Common myeloid progenitor, CD34-positive (primary cell): Measurements from ENCODE around the gene CD38.
A peak's percentile ranks its signal among the peaks of the same experiment; 100 is the strongest.

Experiments
- CTCF ChIA-PET: fragments of 350-600 bp; sonication (Branson Sonifier 250); formaldehyde crosslinking; loops from one replicate; lab custom pipeline; 2021; ENCODE audit warnings: antibody characterized with exemption; lab: Charles Lee
- POLR2A ChIA-PET: fragments of 350-600 bp; sonication (Branson Sonifier 250); formaldehyde crosslinking; loops from one replicate; lab custom pipeline; 2021; ENCODE audit warnings: antibody characterized with exemption; lab: Charles Lee
- DNase-seq, 3 donors: peaks; one replicate each; pipeline versions ENCODE4 v3.0.0 to v3.0.0-alpha.2; 2013
- H3K27ac ChIP-seq, 2 experiments: 1 replicate in 1 of 2; 2 replicates in 1 of 2; pipeline ENCODE4 v1.7.0; 2013; ENCODE audit warnings: inconsistent platforms in 2 of 2, low read length in 2 of 2, mild to moderate bottlenecking in 2 of 2, low read depth in 1 of 2, moderate library complexity in 1 of 2; ENCODE audit not compliant: severe bottlenecking in 2 of 2, insufficient read depth in 1 of 2, poor library complexity in 1 of 2
- H3K27me3 ChIP-seq, 5 experiments: replicated peaks in 2 of 5; 1 replicate in 3 of 5; 2 replicates in 2 of 5; pipeline versions ENCODE4 v1.6.1 to v1.7.0; 2013; ENCODE audit warnings: low read length in 4 of 5, mild to moderate bottlenecking in 2 of 5, moderate library complexity in 2 of 5, inconsistent platforms in 1 of 5; ENCODE audit not compliant: insufficient read depth in 5 of 5, control insufficient read depth in 4 of 5
- H3K36me3 ChIP-seq, 4 experiments: 1 replicate in 2 of 4; 2 replicates in 2 of 4; pipeline versions ENCODE4 v1.6.1 to v1.7.0; 2013; ENCODE audit warnings: low read length in 3 of 4, control low read depth in 1 of 4, mild to moderate bottlenecking in 1 of 4; ENCODE audit not compliant: control insufficient read depth in 4 of 4, insufficient read depth in 4 of 4
- H3K4me1 ChIP-seq, 4 experiments: 1 replicate in 3 of 4; 2 replicates in 1 of 4; pipeline versions ENCODE4 v1.6.1 to v1.7.1; 2013; ENCODE audit warnings: low read length in 3 of 4, mild to moderate bottlenecking in 3 of 4, control low read depth in 1 of 4, inconsistent platforms in 1 of 4, moderate library complexity in 1 of 4; ENCODE audit not compliant: control insufficient read depth in 4 of 4, insufficient read depth in 4 of 4; ENCODE audit errors: control extremely low read depth in 1 of 4
- H3K4me3 ChIP-seq, 7 experiments: 1 replicate in 4 of 7; 2 replicates in 3 of 7; pipeline versions ENCODE4 v1.5.1 to v1.7.0; 2013; ENCODE audit warnings: mild to moderate bottlenecking in 7 of 7, low read length in 6 of 7, moderate library complexity in 6 of 7, inconsistent platforms in 2 of 7, low read depth in 2 of 7, control low read depth in 1 of 7; ENCODE audit not compliant: insufficient read depth in 4 of 7, control insufficient read depth in 1 of 7; ENCODE audit errors: extremely low read depth in 1 of 7
- H3K9me3 ChIP-seq, 5 experiments: 1 replicate in 4 of 5; 2 replicates in 1 of 5; pipeline versions ENCODE4 v1.6.1 to v1.7.1; 2013; ENCODE audit warnings: low read length in 4 of 5, mild to moderate bottlenecking in 2 of 5, inconsistent platforms in 1 of 5, low read depth in 1 of 5, moderate library complexity in 1 of 5; ENCODE audit not compliant: control insufficient read depth in 4 of 5, insufficient read depth in 2 of 5; ENCODE audit errors: control extremely low read depth in 1 of 5
- WGBS: methylation state at CpG from one replicate; pipeline ENCODE4 v1.1.5; 2013; ENCODE audit not compliant: insufficient coverage; 5-methylcytosine and 5-hydroxymethylcytosine counted together

CD38 gene

GRCh38 chr4:15749001-15749400 is 29.1 kb upstream of the CD38 start:
- no peak overlapping the region for H3K27ac ChIP-seq
- H3K9me3 ChIP-seq: peaks cover 0 to 12% (median 3%) of the 10 kb centered on the region in 5 experiments
- H3K27me3 ChIP-seq: no peaks in the 10 kb centered on the region
- POLR2A ChIA-PET: no interaction called here
- no peak overlapping the region for H3K4me3 ChIP-seq
- peaks cover 3 to 12% (median 7%) of the 10 kb centered on the region in 4 experiments for H3K4me1 ChIP-seq
- CTCF ChIA-PET: interaction anchor here (0.7 to 2.5 kb wide), 4 partner anchors 11 to 51 kb away, joined by 3 to 13 read pairs (median 4); no protein-coding TSS in a partner anchor
- no peaks in the 10 kb centered on the region for H3K36me3 ChIP-seq
- DNase-seq: no peak
- 89% methylated on average over 4 of the region's 6 CpGs for WGBS

GRCh38 chr4:15751153-15751552 is 27.0 kb upstream of the CD38 start:
- no peak overlapping the region for H3K4me3 ChIP-seq
- no peaks in the 10 kb centered on the region for H3K27me3 ChIP-seq
- DNase-seq: no peak
- CTCF ChIA-PET: interaction anchor here (1.3 kb wide), 1 partner anchor 14 kb away, joined by 7 read pairs; no protein-coding TSS in a partner anchor
- H3K9me3 ChIP-seq: peaks cover 0 to 8% (median under 1%) of the 10 kb centered on the region in 5 experiments
- 100% methylated on average over 1 of the region's 2 CpGs for WGBS
- H3K4me1 ChIP-seq: peaks cover 16 to 30% (median 26%) of the 10 kb centered on the region in 4 experiments
- H3K36me3 ChIP-seq: no peaks in the 10 kb centered on the region
- POLR2A ChIA-PET: interaction anchor here (0.6 kb wide), 1 partner anchor 16 kb away, joined by 3 read pairs; no protein-coding TSS in a partner anchor
- no peak overlapping the region for H3K27ac ChIP-seq

GRCh38 chr4:15753081-15753480 is 25.0 kb upstream of the CD38 start:
- Histone ChIP-seq H3K36me3 (no peaks in the 10 kb centered on the region), H3K9me3 (no peaks in the 10 kb centered on the region), H3K4me1 (peaks cover 20 to 45% (median 36%) of the 10 kb centered on the region in 4 experiments), H3K4me3 (no peak overlapping the region), H3K27me3 (no peaks in the 10 kb centered on the region), H3K27ac (no peak overlapping the region)
- ChIA-PET CTCF (interaction anchor here (0.7 to 5.7 kb wide), 6 partner anchors 8 to 1265 kb away, joined by 3 to 86 read pairs (median 6); partner anchors contain the start of gene CD38), POLR2A (no interaction called here)
- 100% methylated on average over 4 of the region's 6 CpGs for WGBS
- no peak for DNase-seq

GRCh38 chr4:15753786-15754185 is 24.3 kb upstream of the CD38 start:
- WGBS: 36% methylated on average over 4 of the region's 4 CpGs
- Histone ChIP-seq H3K27ac (no peak overlapping the region), H3K36me3 (no peaks in the 10 kb centered on the region), H3K4me3 (peak overlapping the region in 1 of 7 experiments; percentile 16), H3K27me3 (no peaks in the 10 kb centered on the region), H3K4me1 (peaks cover 20 to 45% (median 36%) of the 10 kb centered on the region in 4 experiments), H3K9me3 (no peaks in the 10 kb centered on the region)
- POLR2A ChIA-PET: interaction anchor here (0.7 kb wide), 1 partner anchor 9 kb away, joined by 3 read pairs; no protein-coding TSS in a partner anchor
- CTCF ChIA-PET: interaction anchor here (0.5 to 5.7 kb wide), 9 partner anchors 10 to 242 kb away, joined by 3 to 86 read pairs (median 4); partner anchors contain the start of gene CD38
- DNase-seq: no peak

- Histone ChIP-seq H3K36me3 (no peaks in the 10 kb centered on the region), H3K27me3 (no peaks in the 10 kb centered on the region), H3K9me3 (no peaks in the 10 kb centered on the region), H3K4me1 (peaks cover 20 to 45% (median 36%) of the 10 kb centered on the region in 4 experiments), H3K27ac (no peak overlapping the region), H3K4me3 (peak overlapping the region in 2 of 7 experiments; percentile 6 to 16)
- ChIA-PET POLR2A (no interaction called here), CTCF (interaction anchor here (0.9 to 5.7 kb wide), 10 partner anchors 9 to 242 kb away, joined by 3 to 86 read pairs (median 6); partner anchors contain the start of gene CD38)
- 0% methylated on average over 1 of the region's 4 CpGs for WGBS
- peak; percentile 58 to 84 (median 73) for DNase-seq
Measured at GRCh38 chr4:15754323-15754722, 23.8 kb upstream of the CD38 start.

GRCh38 chr4:15755321-15756155 is 22.6 kb upstream of the CD38 start:
- DNase-seq: peak in 2 of 3 donors; percentile 38 to 52
- no peaks in the 10 kb centered on the region for H3K36me3 ChIP-seq
- H3K4me3 ChIP-seq: peak overlapping the region in 5 of 7 experiments; percentile 16 to 72 (median 43)
- no peak overlapping the region for H3K27ac ChIP-seq
- H3K9me3 ChIP-seq: no peaks in the 10 kb centered on the region
- WGBS: 100% methylated on average over 2 of the region's 4 CpGs
- H3K4me1 ChIP-seq: peaks cover 20 to 45% (median 36%) of the 10 kb centered on the region in 4 experiments
- POLR2A ChIA-PET: interaction anchor here (0.6 to 2.3 kb wide), 5 partner anchors 11 to 267 kb away, joined by 3 to 10 read pairs (median 4); partner anchors contain the start of genes CD38 and FBXL5
- CTCF ChIA-PET: interaction anchor here (0.8 to 5.7 kb wide), 16 partner anchors 8 to 302 kb away, joined by 3 to 86 read pairs (median 4); partner anchors contain the start of gene CD38
- H3K27me3 ChIP-seq: no peaks in the 10 kb centered on the region
